NCI-H2227 (cell line): Measurements from ENCODE around the gene HOXA3.
A peak's percentile ranks its signal among the peaks of the same experiment; 100 is the strongest.

Source experiments
- DNase-seq: peaks from one replicate; lab custom pipeline; 2025; ENCODE audit not compliant: unreplicated experiment; lab: John Stamatoyannopoulos, UW

HOXA3 gene

DNA sequence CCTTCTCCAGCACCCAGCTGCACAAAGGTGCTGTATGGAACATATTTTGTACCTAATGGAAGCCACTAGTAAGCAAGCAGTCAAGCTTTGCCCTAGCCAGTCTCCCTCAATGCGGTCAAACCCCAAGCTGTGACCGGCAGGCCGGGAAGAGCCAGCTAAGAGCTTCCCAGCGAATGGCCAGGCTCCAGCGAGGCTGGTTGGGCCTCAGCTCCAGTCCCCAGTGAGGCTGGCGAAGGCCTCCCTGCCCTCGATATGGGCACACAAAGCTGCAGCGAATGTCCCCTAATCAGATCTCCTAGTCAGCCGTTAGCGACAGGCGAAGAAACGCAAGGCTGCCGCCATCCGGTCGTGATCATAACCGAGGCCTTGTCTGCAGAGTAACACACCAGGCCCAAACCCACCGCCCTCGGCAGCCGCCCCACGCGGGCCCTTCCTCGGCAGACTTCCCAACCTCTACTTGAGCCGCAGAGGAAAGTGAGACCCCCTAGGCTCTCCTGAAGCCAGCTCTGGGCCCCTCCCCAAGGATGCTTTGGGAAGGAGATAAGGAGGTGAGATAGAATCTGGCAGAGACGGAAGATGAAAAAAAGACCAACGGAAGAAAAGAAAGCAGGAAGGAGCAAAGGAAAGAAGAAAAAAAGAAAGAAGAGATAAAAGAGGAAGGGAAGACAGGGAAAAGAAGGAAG lies 16.0 kb upstream of the HOXA3 start:
- no peak for DNase-seq

- DNase-seq, result no peak
Measured at GRCh38 chr7:27167916-27168264, 15.5 kb upstream of the HOXA3 start.

- no peak for DNase-seq
Measured at GRCh38 chr7:27166531-27167505, 14.4 kb upstream of the HOXA3 start.

- DNase-seq, result no peak
Measured at GRCh38 chr7:27165996-27166530, 13.7 kb upstream of the HOXA3 start.

DNA sequence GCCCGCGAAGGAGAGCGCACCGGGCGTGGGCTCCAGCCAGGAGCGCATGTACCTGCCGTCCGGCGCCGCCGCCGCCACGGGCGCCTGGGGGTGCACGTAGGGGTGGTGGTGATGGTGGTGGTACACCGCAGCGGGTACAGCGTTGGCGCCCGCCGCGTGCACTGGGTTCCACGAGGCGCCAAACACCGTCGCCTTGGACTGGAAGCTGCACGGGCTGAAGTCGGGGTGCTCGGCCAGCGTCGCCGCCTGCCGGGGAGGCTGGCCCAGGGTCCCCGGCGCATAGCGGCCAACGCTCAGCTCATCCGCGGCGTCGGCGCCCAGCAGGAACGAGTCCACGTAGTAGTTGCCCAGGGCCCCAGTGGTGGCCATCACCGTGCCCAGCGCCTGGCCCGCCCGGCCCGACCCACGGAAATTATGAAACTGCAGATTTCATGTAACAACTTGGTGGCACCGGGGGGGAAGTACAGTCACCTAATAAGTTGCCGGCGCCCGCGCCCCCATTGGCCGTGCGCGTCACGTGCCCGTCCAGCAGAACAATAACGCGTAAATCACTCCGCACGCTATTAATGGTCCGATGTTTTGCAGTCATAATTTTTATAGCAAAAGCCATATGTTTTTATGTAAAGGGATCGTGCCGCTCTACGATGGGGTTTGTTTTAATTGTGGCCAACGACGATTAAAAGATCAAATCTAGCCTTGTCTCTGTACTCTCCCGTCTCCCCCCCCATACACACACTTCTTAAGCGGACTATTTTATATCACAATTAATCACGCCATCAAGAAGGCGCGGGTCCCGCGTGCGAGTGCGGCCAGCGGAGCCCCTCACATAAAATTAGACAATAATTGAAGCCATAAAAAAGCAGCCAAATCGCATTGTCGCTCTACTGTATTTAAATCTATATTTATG lies 13.0 kb upstream of the HOXA3 start, which contains the start of gene HOXA9:
HOXA9 (minus strand) TSS at position 449 of the 907 bp plus-strand sequence; CDS start at position 369, 80 bp downstream.
- no peak for DNase-seq

DNA sequence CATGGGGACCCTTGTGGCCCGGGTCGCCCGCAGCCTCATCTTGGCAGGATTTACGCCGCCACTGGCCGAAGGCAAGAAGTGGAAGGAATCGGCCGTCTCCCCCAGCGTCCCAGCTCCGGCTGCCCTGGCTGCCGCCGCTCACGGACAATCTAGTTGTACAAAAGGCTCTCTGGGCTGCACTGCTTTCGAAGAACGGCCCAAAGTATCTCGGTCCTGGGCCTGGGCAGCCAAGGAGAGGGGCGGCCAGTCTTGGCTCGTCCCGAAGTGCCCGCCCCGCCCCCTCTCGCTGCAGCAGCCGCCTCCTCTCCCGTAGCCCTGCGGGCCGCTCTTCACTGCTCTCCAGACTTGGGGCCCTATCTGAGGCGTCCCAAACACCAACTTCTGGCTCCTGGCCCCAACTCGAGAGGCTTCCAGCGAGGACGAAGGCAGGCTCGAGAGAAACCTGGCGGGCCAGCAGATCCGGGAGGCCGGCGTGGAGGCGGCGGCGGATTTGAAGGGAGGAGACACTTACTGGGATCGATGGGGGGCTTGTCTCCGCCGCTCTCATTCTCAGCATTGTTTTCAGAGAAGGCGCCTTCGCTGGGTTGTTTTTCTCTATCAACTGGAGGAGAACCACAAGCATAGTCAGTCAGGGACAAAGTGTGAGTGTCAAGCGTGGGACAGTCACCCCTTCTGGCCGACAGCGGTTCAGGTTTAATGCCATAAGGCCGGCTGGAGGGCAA lies 12.1 kb upstream of the HOXA3 start:
- no peak for DNase-seq

- DNase-seq, result no peak
Measured at GRCh38 chr7:27164045-27164366, 11.6 kb upstream of the HOXA3 start.

DNA sequence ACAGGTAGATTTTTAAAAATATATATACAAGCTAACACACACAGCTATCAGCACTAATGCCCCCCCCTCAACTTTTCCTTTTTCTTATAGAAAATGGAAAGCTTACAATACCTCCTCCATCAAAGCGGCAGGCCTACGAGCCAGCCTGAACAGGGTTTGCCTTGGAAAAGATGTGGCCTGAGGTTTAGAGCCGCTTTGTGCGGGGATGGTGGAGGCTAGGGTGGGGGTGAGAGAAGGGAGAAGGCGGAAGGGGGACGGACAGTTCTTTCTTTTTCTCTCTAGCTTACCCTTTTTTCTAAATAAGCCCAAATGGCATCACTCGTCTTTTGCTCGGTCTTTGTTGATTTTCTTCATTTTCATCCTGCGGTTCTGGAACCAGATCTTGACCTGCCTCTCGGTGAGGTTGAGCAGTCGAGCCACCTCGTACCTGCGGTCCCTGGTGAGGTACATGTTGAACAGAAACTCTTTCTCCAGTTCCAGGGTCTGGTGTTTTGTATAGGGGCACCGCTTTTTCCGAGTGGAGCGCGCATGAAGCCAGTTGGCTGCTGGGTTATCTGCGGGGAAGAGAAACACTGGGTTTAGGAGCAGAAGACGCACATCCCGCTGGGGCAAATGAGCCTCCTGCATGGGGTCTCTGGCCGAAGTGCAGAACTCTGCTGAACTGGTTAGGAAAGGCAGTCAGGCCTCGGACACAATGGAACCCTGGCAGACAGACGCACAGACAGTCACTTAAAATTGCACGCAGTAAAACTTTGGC lies 11.1 kb upstream of the HOXA3 start:
- DNase-seq, result no peak

DNA sequence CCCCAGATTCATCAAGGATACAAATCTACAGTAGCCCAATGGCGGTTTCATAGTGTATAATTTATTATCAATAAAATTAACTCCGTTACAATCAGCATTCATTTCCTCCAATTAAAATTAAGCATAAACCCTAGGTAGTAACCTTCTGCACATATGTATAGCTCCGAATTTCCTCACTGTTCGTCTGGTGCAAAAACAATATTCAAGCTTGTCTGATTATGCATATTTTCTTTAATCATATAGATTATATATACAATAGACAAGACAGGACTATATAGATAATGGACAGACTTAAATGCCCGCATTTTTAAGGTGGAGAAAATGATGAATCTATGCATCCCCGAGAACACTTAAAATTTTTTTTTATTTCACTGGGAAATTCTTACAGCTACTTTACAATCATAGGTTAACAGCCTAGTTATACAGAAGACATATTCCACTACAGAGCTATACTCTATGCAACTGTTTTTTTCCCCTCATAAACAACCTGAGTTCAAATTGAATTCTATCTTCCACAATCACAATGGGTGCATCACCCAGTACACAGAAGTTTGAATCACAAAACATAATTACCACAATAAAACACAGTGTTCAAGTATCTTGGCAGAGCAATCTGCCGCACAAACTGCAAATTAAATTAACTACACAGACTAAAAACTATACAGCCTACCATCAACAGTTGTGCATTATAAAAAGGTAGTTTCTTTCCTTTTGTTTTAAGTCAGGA lies 10.3 kb upstream of the HOXA3 start:
- DNase-seq, result no peak

GRCh38 chr7:27161721-27162560 lies 9.6 kb upstream of the HOXA3 start:
- DNase-seq, result no peak

DNA sequence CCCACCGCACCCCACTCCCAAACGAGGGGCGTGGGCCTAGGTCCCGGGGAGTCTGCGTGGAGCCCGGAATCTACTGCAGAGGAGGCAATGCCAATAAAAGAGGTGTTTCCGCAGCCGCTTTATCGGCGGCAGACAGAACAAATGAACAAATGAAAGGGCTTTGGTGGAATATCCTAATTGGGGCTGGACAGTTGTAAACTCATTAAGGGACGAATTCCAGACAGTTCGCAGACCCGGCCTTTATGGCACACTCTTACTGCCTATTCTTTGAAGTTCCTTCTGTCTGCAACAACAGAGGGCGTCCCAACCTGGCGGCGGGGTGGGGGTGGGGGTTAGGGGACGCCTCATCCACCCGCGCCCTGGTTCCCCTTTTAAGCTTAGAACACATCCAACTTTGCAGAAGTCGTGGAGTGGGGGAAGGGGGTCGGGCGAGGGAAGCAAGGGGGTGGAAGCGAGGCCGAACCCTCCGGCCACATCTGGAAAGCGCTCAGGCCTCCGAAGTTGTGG lies 8.9 kb upstream of the HOXA3 start:
- DNase-seq, result no peak

DNA sequence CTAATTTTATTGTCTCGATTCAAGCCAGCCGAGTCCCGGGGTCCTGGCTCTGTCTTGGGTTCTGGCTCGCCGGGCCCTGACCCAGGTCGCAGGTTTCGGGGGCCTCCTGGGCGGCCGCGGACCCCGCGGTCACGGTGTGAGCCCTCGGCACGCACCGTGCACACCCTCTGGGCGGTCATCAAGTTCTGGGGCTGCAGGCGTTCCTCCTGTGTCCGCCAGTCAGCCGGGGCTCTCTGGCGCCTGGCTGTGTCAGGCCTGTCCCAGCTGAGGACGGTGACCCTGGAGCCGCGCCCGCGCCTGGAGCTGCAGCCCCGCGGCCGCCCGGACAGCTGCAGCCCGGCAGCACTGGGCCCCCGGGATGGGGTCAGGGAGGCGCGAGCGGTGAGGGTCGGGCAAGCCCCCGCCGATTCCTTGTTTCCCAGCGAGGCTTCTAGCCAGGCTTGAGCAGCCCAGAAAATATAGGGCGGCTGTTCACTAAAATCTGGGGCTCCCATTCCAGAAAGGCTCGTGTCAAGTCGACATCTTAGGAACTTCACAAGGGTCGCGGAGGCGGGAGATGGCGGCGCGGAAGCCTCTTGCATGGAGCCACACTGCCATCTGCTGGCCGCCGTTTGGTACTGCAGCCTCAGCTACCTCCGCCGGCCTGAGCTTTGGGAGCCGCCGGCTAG lies 8.3 kb upstream of the HOXA3 start:
- peak; percentile 89 for DNase-seq

DNA sequence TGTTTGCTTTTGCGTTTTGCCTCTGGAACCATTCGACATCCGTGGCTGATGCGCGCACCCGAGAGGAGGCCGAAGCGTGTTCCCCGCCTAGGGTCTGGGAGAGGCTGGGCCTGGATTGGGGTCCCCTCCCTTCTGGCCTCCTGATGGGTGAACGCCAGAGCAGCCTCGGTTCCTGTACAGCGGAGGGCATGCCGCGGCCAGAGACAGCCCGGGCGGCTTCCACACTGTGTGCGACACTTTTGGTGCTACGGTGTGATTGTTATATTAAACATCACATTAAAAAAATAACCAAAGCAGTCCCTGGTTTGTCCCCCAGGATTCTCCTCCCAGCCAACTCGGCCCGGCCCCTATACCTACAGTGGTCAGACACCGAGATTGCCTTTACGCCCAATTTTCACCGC lies 7.8 kb upstream of the HOXA3 start:
- no peak for DNase-seq

- no peak for DNase-seq
Measured at GRCh38 chr7:27159266-27160144, 7.1 kb upstream of the HOXA3 start.

DNA sequence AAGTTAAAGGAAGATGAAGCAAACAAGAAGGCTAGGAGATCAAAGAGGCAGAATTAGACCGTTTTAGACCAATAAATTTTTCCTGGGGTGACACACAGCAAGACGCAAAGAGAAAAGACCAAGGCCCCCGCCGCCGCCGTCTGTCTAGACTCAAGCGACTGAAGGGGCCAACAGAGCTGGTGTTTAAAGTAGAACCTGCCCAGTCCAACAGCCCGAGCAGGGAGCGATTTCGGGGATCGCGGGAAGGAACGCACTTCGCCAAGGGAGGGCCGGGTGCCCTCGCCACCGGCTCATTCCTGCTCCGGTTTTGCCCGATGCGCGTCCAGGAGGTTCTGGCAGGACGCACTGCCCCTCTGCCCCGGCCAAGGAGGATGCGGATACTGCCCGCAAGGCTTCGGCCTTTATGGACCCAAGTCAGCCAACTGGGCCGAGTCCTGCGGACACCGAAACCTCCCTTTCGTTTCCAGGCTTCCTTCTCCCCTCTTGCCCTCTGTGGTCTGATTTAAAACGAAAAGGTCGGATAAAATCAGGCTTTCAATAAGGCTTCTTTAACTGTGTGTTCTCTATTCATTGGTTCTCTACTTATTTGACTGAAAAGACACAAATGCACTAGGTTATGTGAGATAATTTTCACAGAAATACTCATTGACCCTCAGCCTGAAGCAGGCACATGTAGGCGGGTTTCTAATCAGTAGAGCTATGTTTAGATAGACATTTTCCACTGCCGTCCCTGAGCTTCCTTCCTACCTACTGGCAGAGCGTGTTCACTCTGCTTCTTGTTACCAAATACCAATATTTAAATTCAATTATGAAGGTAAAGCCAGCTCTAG lies 6.3 kb upstream of the HOXA3 start:
- no peak for DNase-seq
